OCI-LY3 (cell line): ENCODE data around the gene SMYD2.

Source experiments
- H2AFZ ChIP-seq: fragments of 200-600, 300-600 bp; shearing (Covaris generic); 2 replicates; pipeline ENCODE4 v1.6.0; 2014; ENCODE audit warnings: antibody characterized with exemption, low read depth, low read length
- H3K27ac ChIP-seq: fragments of 200-600, 300-600 bp; sonication (generic); 2 replicates; pipeline ENCODE4 v1.5.1; 2014; ENCODE audit warnings: mild to moderate bottlenecking, low read length, moderate library complexity, mixed read lengths
- H3K27me3 ChIP-seq: fragments of 200-600, 300-600 bp; sonication (generic); 2 replicates; pipeline ENCODE4 v1.6.1; 2014; ENCODE audit warnings: low read depth, low read length, mixed read lengths
- H3K36me3 ChIP-seq: fragments of 200-600, 300-600 bp; sonication (generic); replicated peaks from 2 replicates; pipeline ENCODE3; 2014; ENCODE audit warnings: low read depth, low read length, mixed read lengths
- H3K4me1 ChIP-seq: fragments of 300-600, 200-600 bp; sonication (generic); 2 replicates; pipeline ENCODE4 v1.6.1; 2014; ENCODE audit warnings: low read length, mixed read lengths
- H3K4me2 ChIP-seq: fragments of 200-600, 300-600 bp; sonication (generic); 2 replicates; pipeline ENCODE4 v1.6.1; 2014; ENCODE audit warnings: low read length, mixed read lengths
- H3K4me3 ChIP-seq: fragments of 300-600, 200-600 bp; sonication (generic); 2 replicates; pipeline ENCODE4 v1.5.1; 2014; ENCODE audit warnings: antibody characterized with exemption, mild to moderate bottlenecking, low read length, moderate library complexity
- H3K79me2 ChIP-seq: fragments of 300-600, 200-600 bp; shearing (Covaris generic); 2 replicates; pipeline ENCODE4 v1.6.1; 2014; ENCODE audit warnings: mild to moderate bottlenecking, low read length, mixed read lengths
- H3K9ac ChIP-seq: fragments of 300-600, 200-600 bp; shearing (Covaris generic); 2 replicates; pipeline ENCODE4 v1.6.0; 2014; ENCODE audit warnings: mild to moderate bottlenecking, low read length, moderate library complexity
- H3K9me3 ChIP-seq: fragments of 200-600, 300-600 bp; shearing (Covaris generic); 2 replicates; pipeline ENCODE4 v1.6.1; 2014; ENCODE audit warnings: low read length, mixed read lengths; ENCODE audit not compliant: insufficient read depth
- H4K20me1 ChIP-seq: fragments of 200-600, 300-600 bp; sonication (generic); 2 replicates; pipeline ENCODE4 v1.6.1; 2016; ENCODE audit warnings: low read length, mixed read lengths; ENCODE audit not compliant: insufficient read depth
- CTCF ChIP-seq: fragments of 200-600, 300-600 bp; sonication (generic); IDR thresholded peaks from 2 replicates; pipeline ENCODE4 v1.5.1; 2014; ENCODE audit warnings: antibody characterized with exemption, low read length, low read depth
- EZH2phosphoT487 ChIP-seq: fragments of 200-600 bp; shearing (Covaris generic); IDR thresholded peaks from 2 replicates; pipeline ENCODE4 v1.6.1; 2018; ENCODE audit warnings: antibody characterized with exemption, mixed run types, low read depth

SMYD2 gene

GRCh38 chr1:214247501-214248041 is 33.4 kb upstream of the SMYD2 start:
- Histone ChIP-seq H3K27ac (no peak overlapping the region), H3K9me3 (no peaks in the 10 kb centered on the region), H3K79me2 (no peaks in the 10 kb centered on the region), H2AFZ (no peak overlapping the region), H3K4me3 (no peak overlapping the region), H3K4me1 (no peaks in the 10 kb centered on the region), H3K9ac (no peak overlapping the region), H3K4me2 (no peak overlapping the region), H3K36me3 (no peaks in the 10 kb centered on the region), H4K20me1 (no peaks in the 10 kb centered on the region), H3K27me3 (peaks cover 74% of the 10 kb centered on the region)
- no peak for TF ChIP-seq EZH2phosphoT487
- TF ChIP-seq CTCF = no peak

- Histone ChIP-seq H3K27me3 (peaks cover 73% of the 10 kb centered on the region), H3K79me2 (no peaks in the 10 kb centered on the region), H3K4me1 (no peaks in the 10 kb centered on the region), H3K4me3 (no peak overlapping the region), H3K9me3 (no peaks in the 10 kb centered on the region), H2AFZ (no peak overlapping the region), H4K20me1 (no peaks in the 10 kb centered on the region), H3K4me2 (no peak overlapping the region), H3K27ac (no peak overlapping the region), H3K36me3 (no peaks in the 10 kb centered on the region), H3K9ac (no peak overlapping the region)
- no peak for TF ChIP-seq CTCF
- no peak for TF ChIP-seq EZH2phosphoT487
These were observed 32.5 kb upstream of the SMYD2 start for GRCh38 chr1:214248311-214249085.

GRCh38 chr1:214249651-214250050 is 31.3 kb upstream of the SMYD2 start:
- Histone ChIP-seq H2AFZ (no peak overlapping the region), H3K27ac (no peak overlapping the region), H3K4me1 (no peaks in the 10 kb centered on the region), H3K79me2 (no peaks in the 10 kb centered on the region), H3K36me3 (no peaks in the 10 kb centered on the region), H3K9ac (no peak overlapping the region), H3K27me3 (peaks cover 80% of the 10 kb centered on the region), H3K4me3 (no peak overlapping the region), H3K9me3 (no peaks in the 10 kb centered on the region), H4K20me1 (no peaks in the 10 kb centered on the region), H3K4me2 (no peak overlapping the region)
- no peak for TF ChIP-seq CTCF
- no peak for TF ChIP-seq EZH2phosphoT487

GRCh38 chr1:214251354-214251753 is 29.6 kb upstream of the SMYD2 start:
- no peaks in the 10 kb centered on the region for H3K9me3 ChIP-seq
- TF ChIP-seq CTCF (no peak), EZH2phosphoT487 (no peak)
- H3K9ac ChIP-seq = no peak overlapping the region
- H4K20me1 ChIP-seq = no peaks in the 10 kb centered on the region
- H3K27ac ChIP-seq = no peak overlapping the region
- no peak overlapping the region for H3K4me3 ChIP-seq
- H3K79me2 ChIP-seq = no peaks in the 10 kb centered on the region
- H3K4me2 ChIP-seq = no peak overlapping the region
- no peak overlapping the region for H2AFZ ChIP-seq
- H3K27me3 ChIP-seq = peaks cover 77% of the 10 kb centered on the region
- H3K4me1 ChIP-seq = no peaks in the 10 kb centered on the region
- H3K36me3 ChIP-seq = no peaks in the 10 kb centered on the region
